Sigmoid colon (tissue), 3 donors: Measurements from ENCODE around the gene FAM3D.

ENCODE experiments used
- CTCF ChIP-seq, 4 experiments: fragments of 450-650 bp in 3 of 4; fragments of 200-600 bp in 1 of 4; IDR thresholded peaks; one replicate each; pipeline ENCODE4 v1.5.1; 2016 to 2019; ENCODE audit warnings: antibody characterized with exemption in 4 of 4, mild to moderate bottlenecking in 3 of 4, moderate library complexity in 2 of 4
- POLR2A ChIP-seq, 2 donors: fragments of 450-650 bp; IDR thresholded peaks; one replicate each; pipeline ENCODE4 v1.6.1; 2016; ENCODE audit warnings: antibody characterized with exemption in 2 of 2, mild to moderate bottlenecking in 2 of 2, moderate library complexity in 2 of 2

GRCh38 chr3:58688574-58688973, 22.0 kb upstream of the FAM3D start:
- no peak for TF ChIP-seq CTCF (IDR thresholded peaks at IDR 0.05)
- TF ChIP-seq POLR2A (IDR thresholded peaks at IDR 0.05) = no peak
